NCI-H524 (cell line): Measurements from ENCODE around the gene SLC29A4.
"Not testable (repeated sequence)": the region's sequence is repeated elsewhere in the genome, so short reads cannot be mapped to it uniquely, and the experiment has no call there.

ENCODE experiments used
- DNase-seq, 2 experiments: peaks; one replicate each; lab custom pipeline; 2025; lab: John Stamatoyannopoulos, UW

Gene SLC29A4, protein sequence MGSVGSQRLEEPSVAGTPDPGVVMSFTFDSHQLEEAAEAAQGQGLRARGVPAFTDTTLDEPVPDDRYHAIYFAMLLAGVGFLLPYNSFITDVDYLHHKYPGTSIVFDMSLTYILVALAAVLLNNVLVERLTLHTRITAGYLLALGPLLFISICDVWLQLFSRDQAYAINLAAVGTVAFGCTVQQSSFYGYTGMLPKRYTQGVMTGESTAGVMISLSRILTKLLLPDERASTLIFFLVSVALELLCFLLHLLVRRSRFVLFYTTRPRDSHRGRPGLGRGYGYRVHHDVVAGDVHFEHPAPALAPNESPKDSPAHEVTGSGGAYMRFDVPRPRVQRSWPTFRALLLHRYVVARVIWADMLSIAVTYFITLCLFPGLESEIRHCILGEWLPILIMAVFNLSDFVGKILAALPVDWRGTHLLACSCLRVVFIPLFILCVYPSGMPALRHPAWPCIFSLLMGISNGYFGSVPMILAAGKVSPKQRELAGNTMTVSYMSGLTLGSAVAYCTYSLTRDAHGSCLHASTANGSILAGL

DNA sequence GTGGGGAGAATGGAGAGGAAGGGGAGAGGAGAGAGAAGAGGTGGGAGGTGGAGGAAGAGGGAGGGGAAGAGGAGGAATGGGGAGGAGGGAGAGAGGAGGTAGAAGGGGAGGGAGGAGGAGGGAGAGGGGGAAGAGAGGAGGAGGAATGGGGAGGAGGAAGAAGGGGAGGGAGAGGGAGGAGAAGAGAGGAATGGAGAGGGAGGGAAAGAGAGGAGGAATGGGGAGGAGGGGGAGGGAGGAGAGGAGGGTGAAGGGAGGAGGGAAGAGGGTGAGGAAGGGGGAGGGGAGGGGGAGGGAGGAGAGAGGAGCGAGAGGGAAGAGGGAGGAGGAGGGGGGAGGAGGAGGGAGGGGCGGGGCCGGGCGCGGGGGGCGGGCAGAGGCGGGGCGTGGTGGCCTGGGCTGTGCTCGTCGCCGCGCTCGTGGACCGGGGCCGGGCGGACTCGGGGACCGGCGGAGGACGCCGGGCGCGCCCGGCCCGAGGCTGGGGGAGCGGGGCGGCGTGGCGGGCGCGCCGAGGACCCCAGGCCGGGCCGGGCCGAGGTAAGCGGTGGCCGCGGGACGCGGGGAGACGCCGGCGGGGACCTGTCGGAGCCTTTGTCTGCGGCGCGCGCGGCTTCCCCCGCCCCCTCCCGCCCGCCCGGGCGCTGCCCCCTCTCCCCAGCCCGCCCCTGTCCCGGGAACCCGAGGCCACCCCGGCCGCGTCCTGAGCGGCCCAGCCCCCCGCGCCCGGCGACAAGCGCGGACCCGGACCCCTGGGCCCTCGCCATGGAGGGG lies at the start of gene SLC29A4:
SLC29A4 (plus strand) TSS at position 401 of the 774 bp plus-strand sequence. CDS start 4,874 bp downstream, outside the sequence.
- no peak for DNase-seq

DNA sequence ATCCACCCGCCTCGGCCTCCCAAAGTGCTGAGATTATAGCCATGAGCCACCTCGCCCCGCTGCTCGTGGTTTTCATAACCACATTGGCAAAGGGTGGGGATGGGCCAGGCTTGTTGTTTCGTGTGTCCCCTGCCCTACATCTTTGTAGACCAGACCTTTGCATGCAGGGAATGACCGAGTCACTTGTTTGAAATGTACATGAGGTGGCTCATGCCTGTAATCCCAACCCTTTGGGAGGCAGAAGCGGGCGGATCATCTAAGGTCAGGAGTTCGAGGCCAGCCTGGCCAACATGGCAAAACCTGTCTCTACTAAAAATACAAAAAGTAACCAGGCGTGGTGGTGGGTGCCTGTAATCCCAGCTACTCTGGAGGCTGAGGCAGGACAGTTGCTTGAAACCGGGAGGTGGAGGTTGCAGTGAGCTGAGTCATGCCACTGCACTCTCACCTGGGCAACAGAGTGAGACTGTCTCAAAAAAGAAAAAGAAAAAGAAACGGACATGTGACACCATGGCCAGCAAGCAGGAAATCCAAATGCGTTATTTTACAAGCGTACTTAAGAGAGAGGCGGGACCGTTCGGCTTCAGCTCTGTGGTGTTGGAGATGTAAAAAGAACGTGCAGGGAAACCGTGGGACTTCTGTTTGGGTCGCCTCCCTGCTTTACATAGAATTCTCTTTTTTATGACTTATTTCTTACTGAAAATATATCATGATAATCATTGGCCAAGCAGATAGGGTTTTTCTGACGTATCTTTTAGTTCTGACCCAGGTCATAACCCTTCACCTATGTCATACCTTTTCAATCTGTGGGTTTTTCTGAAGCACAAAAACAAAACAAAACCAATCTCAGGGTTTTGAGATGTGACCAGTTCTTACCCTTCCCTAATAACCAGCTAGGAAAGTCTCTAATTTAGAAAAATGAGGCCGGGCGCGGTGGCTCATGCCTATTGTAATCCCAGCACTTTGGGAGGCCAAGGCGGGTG lies 47.6 kb upstream of the SLC29A4 start:
- no peak for DNase-seq

DNA sequence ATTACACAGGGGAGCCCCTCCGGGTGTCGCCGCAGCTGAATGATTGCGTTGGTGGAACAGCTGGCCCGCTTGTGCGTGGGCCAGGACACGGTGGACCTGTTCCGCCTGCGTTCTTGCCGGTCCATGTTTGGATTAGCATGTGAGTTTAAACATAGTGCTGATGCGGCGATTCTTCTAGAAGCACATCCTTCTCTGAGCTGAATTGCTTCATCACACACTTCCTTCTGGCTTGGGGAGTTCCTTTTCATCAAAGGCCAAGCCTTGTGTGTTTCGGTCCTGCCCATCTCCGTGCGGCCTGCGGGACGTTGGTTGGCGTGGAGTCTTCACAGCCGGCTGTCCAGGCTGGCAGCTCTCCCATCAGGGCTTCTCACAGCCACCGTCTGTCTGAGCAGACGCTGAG lies 45.5 kb upstream of the SLC29A4 start:
- DNase-seq, result peak in 1 of 2 experiments; percentile 3

DNA sequence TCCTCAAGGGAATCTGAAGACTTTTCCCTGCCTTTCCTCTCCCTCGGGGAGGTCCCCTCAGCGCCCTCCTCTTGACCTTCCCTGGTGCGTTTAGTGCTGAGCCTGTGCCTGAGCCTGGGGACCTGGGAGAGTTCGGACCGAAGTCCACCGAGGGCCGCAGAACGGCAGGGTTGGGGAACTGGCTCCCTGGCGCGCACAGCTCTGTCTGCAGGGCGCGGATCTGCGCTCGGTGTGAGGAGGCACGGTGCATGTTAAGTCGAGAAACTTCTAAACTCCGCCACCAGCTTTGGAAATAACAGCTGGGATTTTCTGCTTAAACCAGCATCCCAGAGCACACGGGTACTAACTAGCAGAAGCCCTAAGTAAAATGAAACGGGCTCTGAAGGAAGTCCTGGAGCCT lies 44.2 kb upstream of the SLC29A4 start:
- DNase-seq, result no peak

DNA sequence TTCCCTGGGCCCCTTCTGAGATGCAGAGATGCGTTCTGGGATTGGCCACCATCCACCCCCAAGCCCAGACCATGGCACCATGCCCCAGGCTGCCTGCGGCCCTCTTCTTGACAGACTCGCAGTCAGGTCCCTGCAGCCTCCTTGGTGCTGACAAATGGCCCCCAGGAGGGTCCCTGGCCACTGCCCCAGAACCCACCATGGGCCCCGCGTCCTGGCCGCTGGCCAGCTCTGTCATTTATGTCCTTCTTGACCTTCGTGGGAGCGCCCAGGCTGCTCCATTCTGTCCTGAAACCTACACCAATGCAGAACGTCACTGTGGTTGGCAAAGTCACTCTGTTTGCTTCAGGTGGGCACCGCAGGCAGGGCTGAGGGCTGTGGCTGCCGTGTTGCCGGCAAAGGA lies 39.5 kb upstream of the SLC29A4 start:
- no peak for DNase-seq

DNA sequence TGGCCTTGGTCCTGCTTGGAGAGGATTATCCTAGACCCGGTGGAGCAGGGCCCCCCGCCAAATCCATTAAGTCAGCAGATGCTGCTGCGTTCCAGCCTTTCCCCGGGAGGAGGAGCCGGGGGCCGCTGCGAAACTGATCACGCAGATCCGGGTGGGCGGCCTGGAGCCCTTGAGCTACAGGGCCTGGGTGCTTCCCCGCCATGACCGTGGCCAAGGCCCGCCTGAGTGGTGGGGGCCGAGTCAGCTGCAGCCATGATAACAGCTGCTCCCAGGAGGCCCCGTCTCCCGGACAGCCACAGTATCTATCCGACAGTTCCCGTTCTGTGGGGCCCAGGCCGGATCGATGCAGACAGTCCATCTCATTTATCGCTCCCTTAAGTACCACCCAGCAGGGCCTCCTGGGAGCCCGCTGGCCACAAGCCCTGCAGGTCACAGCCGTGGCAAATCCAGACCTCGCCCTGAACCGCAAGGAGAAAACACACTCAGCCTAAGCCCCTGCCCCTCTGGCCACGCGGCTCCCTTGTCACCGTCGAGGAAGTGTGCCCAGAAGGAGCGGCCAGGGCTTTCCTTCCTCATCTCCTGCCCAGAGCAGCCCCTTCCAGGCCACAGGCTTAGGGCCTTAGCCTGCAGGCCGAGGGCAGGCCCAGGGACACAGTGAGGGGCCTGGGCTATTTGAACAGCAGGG lies 34.4 kb upstream of the SLC29A4 start:
- peak; percentile 74 to 86 for DNase-seq

DNA sequence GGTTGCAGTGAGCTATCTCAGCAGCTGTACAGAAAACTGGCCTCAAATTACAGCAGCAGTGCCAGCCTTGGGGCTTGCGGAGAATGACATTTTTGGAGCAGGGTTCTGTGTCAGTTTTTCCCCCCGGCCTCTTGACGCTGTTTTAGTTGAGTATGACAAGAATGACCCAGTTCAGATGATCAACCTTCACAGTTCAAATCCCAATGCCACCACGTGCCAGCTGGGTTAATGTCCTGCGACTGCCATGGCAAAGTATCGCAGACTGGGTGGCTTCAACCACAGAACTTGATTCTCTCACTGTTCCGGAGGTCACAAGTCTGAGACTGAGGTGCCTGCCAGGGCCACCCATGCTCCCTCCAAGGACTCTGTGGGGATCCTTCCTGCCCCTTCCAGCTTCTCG lies 32.0 kb upstream of the SLC29A4 start:
- DNase-seq, result not testable (repeated sequence)

DNA sequence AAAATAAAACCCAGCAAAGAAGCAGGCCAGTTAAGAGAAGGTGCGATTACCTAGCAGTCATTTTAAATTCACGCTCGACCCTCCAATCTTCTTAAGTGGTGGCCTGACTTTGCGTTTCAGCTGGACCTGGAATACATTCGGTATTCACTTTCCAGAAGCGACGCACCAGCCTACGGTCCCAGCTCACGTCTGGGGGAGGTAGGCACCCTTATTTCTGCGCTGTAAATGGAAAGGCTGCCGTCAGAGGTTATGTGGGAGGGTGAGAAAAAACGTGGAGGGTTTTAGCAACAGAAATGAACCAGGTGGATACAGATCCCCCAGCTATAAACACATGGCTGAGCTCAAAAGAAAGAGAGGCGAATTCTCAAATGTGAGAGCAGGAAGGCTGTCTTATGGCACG lies 29.2 kb upstream of the SLC29A4 start:
- not testable (repeated sequence) for DNase-seq

DNA sequence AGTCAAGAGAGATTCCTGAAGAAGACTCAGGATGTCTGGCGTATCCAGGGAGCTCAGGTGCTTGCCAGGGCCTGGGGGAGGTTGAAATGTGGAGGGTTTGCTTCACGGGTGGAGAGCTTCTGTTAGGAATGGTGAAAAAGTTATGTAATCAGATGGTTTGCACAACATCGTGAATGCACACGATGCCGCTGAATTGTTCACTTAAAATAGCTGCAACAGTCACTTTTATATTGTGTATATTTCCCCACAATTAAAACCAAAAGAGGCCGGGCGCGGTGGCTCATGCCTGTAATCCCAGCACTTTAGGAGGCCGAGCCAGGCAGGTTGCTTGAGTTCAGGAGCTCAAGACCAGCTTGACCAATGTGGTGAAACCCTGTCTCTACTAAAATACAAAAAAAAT lies 28.4 kb upstream of the SLC29A4 start:
- not testable (repeated sequence) for DNase-seq

DNA sequence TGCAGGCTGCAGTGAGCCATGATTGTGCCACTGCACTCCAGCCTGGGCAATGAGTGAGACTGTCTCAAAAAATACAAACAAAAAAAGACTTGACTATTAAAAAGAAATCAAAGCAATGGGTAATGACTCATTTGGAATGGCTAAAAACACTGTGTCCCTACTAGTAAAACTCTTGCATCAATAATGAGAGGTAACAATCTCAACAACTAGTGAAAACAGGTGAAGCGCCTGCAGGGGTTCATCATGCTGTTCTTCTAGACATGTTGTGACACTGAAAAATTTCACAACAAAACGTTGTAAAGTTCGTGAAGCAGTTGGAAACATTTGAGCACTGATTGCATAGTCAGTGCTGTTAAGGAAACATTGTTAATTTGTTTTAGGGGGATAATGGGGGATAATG lies 26.9 kb upstream of the SLC29A4 start:
- DNase-seq, result no peak

DNA sequence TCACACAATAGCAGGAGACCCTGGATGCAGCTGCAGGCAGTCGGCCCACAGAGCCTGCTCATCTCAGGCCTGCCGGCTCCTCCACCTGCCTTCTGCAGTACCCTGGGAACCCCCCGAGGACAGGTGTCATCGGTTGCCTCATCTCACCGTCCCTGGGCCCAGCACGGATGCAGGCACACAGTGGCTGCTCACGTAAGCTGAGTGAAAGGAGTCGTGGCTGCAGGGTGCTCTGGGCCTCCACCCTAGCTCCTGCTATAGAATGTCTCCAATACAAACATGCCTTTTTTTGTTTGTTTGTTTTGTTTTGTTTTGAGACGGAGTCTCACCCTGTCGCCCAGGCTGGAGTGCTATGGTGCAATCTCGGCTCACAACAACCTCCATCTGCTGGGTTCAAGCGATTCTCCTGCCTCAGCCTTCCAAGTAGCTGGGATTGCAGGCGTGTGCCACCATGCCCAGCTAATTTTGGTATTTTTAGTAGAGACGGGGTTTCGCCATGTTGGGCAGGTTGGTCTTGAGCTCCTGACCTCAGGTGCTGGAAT lies 22.1 kb upstream of the SLC29A4 start:
- not testable (repeated sequence) for DNase-seq

DNA sequence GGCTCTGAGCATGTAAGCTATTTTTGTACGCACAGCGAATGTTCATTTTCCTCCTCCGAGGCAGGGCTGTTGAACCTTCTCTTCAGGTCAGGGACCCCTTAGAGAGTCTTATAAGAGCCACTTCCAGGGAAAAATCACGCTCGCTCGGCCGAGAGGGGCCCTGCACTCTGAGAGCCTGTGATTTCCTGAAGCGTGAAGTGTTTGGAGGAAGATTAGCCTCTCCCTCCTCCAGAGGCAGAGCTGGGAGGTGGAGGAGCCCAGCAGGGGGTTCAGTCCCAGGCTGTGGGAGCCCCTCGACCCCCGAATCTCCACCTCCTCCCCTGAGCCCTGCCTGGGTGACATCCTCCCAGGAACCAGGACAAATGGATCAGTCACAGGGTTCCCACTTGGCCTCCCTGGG lies 19.7 kb upstream of the SLC29A4 start:
- peak in 1 of 2 experiments; percentile 16 for DNase-seq

DNA sequence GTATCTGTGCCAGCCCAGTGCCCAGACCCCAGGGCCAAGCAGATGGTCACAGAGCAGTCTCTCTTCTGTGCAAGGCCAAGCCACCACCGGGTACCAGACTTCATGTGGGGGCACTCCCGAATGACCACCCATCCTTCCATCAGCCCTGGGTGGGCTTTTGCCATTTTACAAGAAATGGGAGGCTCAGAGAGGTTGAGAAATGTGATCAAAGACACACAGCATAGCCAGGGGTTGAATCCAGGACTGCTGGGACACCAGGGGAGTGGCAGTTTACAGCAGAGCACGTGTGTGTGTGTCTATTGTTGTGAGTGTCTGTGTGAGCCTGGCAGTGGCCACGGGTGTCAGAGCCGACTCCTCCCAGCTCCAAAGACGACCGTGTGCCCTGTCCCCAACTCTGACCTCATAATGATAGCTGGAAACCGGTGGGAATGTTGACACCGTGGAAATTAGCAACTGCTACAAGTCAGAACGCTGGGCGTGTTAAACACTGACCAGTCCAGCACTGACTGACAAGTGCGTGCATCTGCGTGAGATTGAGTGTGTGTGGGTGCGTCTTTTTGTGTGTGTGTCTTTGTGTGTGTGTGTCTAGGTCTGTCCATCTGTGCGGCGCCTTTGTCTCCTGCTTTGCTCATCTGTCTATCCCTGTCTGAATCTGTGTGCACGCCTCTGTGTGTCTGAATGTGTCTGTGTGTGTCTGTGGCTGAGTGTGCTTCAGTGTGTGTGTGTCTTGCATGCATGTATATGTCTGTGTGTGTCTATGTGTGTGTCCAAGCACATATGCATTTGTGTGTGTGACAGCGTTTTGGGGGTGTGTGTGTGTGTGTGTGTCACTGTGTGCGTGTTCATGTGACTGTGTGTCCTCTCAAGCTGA lies 17.2 kb upstream of the SLC29A4 start:
- DNase-seq, result no peak

DNA sequence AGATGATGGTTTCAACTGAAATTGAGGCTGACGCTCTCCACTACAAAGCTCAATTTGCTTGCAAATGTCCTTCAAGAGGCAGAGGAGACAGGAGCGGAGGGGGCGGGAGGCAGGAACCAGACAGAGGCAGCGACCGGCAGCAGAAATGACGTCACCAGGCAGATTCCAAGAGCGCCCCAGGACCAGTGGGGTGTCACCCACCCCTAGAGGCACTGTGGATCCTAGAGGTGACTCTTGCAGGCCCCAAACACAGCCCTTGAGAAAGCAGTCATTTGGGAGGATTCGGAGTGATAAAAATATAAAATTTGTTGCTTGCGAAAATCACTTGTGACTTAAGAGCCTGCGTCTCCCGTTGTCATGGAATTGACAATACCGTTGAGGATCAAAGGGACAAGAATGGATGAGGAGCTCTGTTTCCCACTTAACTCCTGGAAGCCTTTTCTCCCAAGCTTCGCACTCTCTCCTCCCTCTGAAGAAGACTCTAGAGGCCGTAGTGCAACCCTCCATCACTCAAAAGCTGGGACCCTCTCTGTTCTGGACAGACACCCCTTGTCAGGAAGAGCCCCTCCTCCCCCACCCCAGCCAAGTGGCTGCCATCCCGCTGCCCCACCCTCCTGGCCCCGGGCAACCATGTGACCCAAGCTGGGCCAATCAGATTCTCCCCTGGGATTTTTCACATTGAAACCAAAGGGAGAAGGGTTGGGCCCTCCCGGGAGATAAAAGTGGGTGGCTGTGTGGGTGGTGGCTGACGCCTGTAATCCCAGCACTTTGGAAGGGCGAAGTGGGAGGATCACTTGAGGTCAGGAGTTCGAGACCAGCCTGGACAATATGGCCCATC lies 16.3 kb upstream of the SLC29A4 start:
- DNase-seq, result no peak

DNA sequence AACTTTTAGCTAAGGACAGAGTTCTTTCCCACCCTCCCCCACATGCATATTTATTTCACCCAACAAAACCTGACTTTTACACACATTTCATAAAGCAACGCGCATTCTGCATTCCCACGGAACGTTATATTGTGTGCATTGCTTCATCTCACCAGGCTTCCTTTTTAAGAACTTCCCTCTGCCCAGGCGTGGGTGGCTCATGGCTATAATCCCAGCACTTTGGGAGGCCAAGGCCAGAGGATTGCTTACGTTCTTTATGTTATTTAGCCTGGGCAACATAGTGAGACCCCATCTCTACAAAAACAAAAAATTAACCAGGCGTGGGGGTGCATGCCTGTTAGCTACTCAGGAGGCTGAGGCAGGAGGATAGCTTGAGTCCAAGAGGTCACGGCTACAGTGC lies 14.9 kb upstream of the SLC29A4 start:
- not testable (repeated sequence) for DNase-seq

DNA sequence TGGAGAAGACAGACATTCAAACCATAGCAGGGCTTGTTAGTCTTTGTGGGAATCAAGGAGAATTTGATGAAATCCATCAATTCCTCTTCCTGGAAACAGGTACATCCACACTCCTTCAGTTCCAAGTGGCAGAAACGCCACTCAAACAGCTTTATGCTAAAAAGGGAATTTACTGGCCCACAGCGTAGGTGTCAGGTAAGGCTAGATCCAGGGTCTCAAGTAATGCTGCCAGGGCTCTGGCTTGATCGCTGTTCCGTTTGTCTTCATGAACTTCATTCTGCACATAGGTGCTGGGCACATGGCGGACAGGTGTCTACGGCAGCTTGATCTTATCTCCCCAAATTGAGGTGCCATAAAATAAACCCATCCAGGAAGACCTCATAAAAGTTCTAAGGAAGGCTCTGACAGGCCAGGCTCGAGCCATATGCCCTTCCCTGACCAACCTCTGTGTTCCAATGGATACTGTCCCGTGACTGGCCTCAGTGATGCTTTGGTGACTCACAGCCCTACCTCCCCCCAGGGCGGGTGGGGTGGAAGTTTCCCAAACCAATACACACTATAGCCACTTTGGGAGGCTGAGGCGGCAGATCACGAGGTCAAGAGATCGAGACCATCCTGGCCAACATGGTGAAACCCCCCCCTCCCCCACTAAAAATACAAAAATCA lies 12.6 kb upstream of the SLC29A4 start:
- not testable (repeated sequence) for DNase-seq

DNA sequence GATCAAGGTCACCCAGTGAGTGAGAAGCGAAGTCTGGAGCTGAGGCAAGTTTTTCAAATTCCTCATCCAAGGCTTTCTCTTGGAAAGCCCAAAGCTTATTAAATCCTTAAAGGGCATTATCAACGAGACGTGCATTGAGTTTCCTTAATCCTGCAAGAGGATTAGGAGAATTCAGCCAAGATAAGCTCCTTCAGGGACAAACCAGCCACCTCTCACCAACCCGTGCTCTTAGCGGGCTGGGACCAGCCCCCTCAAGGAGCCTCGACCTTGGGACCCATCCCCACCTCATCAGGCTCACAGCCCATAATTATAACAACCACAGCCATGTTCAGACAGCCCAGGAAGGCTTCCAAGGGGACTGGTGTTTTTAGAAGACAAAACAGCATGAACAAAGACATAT lies 12.0 kb upstream of the SLC29A4 start:
- peak; percentile 44 to 82 for DNase-seq

DNA sequence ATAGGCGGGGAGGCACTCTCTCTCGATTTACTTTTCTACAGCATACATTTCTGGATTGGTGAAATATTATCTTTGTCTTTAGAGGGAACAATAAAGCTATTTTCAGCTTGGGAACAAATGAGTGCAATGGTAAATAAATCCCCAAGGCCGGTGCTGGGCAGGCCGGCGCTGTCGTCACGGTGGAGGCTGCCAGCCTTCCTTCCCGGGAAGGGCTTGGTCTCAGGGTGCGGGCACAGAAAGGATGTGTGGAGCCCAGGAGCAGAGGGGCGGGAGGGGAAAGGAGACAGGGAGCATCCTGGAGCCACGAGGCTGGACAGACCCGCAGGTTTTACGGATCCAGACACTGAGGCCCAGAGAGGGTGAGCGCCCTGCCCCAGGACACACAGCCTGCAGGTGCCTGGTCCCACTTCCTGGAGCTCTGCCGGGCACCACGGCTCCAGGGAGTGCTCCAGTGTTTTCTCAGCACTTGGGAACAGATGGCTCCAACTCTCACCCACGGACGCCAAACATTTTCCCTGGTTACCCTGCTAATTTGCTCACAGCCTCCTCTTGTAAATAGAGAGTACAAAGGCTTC lies 8.8 kb upstream of the SLC29A4 start:
- DNase-seq, result peak in 1 of 2 experiments; percentile 21
